NCI-H1436 (cell line): ENCODE measurements around the gene PTPN13.
"Not testable (repeated sequence)": the region's sequence is repeated elsewhere in the genome, so short reads cannot be mapped to it uniquely, and the experiment has no call there.

Experiments used
- DNase-seq: peaks from one replicate; lab custom pipeline; 2025; lab: John Stamatoyannopoulos, UW

Gene PTPN13

GRCh38 chr4:86719149-86719548 is 125.0 kb downstream of the PTPN13 start:
- DNase-seq: not testable (repeated sequence)

DNA sequence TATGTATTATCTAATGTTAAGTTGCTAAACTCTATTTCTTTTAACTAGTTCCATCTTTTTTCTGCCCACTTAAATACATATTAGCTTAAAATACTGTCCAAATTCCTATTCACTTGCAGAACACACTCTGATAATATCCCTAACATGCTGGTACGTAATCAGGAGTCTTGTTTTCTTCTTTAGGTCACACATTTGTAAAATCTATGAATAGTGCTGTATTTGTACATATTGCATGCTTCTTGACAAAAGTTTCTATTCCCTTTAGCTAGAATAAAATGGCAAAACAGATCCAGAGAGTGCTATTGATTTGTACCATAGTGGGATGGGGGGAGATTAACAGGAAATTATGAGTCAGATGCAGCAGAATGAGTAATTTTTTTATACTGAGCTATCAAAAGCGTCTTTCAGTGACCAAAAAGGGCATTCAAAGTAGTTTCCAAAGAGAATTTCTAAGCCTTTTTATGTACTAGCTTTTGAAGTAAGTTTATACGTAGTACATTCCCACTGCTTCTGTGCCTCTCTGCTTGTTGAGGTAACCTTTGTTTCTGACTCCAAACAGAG is 126.5 kb downstream of the PTPN13 start:
- DNase-seq: no peak

GRCh38 chr4:86721412-86721811 is 127.3 kb downstream of the PTPN13 start:
- DNase-seq: no peak

DNA sequence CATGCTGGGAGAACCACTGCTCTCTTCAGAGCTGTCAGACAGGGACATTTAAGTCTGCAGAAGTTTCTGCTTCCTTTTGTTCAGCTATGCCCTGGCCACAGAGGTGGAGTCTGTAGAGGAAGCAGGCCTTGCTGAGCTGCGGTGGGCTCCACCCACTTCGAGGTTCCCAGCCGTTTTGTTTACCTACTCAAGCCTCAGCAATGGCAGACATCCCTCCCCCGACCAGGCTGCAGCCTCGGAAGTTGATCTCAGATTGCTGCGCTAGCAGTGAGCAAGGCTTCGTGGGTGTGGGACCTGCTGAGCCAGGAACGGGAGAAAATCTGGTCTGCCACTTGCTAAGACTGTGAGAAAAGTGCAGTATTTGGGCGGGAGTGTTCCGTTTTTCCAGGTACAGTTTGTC is 136.2 kb downstream of the PTPN13 start:
- no peak for DNase-seq

DNA sequence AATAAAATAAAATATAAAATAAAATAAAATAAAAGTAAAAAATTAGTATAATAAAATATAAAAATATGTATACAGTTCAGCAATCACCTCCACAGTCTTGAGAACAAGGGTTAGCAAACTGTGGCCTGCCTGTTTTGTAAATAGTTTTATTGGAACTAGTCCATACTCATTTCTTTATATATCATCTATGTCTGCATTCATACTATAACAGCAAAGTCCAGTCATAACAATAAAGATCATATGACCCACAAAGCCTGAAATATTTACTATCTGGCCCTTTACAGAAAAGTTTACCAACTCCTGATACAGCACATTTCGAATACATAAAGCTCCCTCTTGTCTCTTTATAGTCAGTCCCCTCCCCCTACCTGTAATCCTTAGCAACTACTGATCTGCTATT is 143.1 kb downstream of the PTPN13 start:
- DNase-seq: no peak

- no peak for DNase-seq
Measured at GRCh38 chr4:86741846-86742245, 147.7 kb downstream of the PTPN13 start.

DNA sequence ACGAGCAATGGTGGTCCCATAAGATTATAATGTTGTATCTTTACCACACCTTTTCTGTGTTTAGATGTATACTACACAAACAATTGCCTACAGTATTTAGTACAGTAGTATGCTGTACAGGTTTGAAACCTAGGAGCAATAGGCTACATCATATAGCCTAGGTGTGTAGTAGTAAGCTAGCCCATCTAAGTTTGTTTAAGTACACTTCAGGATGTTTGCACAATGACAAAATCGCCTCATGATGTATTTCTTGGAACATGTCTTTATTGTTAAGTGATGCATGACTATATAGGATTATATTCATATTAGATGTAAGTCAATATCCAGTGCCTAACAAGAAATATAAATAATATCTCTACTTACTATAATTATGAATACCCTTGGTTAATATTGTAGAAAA is 150.5 kb downstream of the PTPN13 start:
- no peak for DNase-seq

DNA sequence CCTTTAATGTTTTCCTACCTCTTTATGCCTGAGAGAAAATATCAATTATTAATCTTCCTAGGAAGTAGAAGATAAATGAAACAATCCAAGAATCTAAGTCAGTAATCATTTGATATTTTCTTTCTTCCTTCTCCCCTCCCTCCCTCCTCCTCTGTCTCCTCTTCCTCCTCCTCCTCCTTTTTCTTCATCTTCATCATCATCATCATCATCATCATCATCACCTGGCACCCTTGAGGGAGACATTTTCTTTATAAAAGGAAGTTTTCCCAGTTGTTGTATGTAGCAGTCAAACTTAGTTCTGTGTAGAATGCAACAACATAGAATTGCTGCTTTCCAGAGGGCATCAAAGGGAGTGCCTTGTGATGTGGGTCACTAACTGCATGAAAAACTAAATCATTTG is 155.0 kb downstream of the PTPN13 start:
- no peak for DNase-seq

GRCh38 chr4:86755388-86755787 is 161.3 kb downstream of the PTPN13 start:
- DNase-seq: no peak

DNA sequence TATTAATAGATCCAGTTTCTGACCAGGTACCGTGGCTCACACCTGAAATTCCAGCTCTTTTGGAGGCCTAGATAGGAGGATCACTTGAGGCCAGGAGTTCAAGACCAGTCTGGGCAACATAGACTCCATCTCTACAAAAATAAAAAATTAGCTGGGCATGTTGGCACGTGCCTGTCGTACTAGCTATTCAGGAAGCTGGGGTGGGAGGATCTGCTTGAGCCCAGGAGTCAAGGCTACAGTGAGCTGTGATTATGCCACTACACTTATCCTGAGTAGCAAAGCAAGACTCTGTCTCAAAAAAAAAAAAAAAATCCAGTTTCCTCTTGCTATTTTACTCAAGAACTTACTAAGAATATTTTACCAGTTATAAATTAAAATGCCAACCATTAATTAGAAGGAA is 163.4 kb downstream of the PTPN13 start:
- DNase-seq: peak; percentile 5

- no peak for DNase-seq
Measured at GRCh38 chr4:86759298-86759697, 165.2 kb downstream of the PTPN13 start.

- DNase-seq: no peak
Measured at GRCh38 chr4:86762649-86763048, 168.5 kb downstream of the PTPN13 start.

GRCh38 chr4:86769794-86770193 is 175.7 kb downstream of the PTPN13 start:
- no peak for DNase-seq

DNA sequence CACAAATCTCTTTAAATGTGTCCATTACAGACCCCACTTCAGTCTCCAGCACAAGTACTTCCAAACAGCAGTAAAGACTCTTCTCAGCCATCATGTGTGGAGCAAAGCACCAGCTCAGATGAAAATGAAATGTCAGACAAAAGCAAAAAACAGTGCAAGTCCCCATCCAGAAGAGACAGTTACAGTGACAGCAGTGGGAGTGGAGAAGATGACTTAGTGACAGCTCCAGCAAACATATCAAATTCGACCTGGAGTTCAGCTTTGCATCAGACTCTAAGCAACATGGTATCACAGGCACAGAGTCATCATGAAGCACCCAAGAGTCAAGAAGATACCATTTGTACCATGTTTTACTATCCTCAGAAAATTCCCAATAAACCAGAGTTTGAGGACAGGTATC is 177.0 kb downstream of the PTPN13 start:
- DNase-seq: no peak

DNA sequence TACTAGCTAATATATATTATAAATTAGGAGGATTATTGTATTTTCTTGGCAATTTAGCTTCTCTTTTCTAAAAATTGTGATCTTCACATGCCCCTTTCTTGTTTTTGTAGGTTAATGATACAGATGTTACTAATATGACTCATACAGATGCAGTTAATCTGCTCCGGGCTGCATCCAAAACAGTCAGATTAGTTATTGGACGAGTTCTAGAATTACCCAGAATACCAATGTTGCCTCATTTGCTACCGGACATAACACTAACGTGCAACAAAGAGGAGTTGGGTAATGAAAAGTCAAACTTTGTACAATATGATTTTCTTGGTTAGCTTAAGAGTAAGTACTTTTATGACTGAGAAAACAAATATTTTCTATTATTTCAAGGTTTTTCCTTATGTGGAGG is 180.9 kb downstream of the PTPN13 start:
- DNase-seq: no peak

DNA sequence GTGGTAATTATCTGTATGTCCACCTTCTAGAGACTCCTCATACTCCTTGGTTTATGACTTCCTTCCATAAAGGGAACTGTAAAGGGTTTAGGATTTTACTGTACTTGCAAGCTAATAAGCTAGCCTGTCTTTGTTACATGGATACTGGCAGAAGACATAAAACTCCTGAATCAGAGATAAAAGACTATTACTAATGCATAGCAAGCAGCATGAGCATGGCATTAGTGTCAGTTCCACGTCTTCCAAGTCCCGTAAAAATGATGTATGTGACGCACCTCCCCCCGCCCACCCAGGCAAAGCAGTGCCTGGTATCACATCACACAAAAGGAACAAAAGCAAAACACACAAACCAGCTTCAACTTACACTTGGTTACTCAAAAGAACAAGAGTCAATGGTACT is 184.1 kb downstream of the PTPN13 start:
- no peak for DNase-seq

DNA sequence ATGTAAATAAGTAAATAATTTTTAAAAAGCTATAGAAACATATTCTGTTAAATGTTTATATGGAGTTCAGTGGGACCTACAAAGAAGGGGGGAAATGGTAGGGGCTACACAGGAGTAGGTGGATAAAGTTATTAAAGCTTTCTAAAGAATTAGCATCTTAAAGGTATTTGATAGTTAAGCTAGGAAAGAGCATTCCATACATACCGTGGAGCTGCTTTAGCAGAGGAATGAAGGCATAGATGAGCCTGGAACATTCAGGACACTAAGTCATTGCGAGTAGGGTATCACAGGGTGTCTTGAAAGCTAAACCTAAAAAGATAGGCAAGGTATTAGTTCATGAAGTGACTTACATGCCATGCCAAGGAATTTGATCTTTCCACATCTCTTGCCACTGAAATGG is 194.7 kb downstream of the PTPN13 start:
- DNase-seq: no peak

- DNase-seq: no peak
Measured at GRCh38 chr4:86791126-86791525, 197.0 kb downstream of the PTPN13 start.

DNA sequence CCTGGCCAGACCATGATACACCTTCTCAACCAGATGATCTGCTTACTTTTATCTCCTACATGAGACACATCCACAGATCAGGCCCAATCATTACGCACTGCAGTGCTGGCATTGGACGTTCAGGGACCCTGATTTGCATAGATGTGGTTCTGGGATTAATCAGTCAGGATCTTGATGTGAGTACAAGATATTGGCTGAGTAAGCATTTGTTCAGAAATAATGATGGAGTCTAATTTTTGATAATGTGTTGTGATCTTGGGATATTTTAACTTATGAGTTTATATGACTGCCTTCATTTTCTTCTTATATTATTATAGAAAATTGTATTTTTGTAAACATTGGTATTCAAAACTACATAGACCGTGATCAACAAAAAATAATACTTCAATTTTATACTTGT is 215.7 kb downstream of the PTPN13 start:
- no peak for DNase-seq

- DNase-seq: no peak
Measured at GRCh38 chr4:86810847-86811246, 216.7 kb downstream of the PTPN13 start.

- no peak for DNase-seq
Measured at GRCh38 chr4:86815653-86816052, 221.5 kb downstream of the PTPN13 start.

DNA sequence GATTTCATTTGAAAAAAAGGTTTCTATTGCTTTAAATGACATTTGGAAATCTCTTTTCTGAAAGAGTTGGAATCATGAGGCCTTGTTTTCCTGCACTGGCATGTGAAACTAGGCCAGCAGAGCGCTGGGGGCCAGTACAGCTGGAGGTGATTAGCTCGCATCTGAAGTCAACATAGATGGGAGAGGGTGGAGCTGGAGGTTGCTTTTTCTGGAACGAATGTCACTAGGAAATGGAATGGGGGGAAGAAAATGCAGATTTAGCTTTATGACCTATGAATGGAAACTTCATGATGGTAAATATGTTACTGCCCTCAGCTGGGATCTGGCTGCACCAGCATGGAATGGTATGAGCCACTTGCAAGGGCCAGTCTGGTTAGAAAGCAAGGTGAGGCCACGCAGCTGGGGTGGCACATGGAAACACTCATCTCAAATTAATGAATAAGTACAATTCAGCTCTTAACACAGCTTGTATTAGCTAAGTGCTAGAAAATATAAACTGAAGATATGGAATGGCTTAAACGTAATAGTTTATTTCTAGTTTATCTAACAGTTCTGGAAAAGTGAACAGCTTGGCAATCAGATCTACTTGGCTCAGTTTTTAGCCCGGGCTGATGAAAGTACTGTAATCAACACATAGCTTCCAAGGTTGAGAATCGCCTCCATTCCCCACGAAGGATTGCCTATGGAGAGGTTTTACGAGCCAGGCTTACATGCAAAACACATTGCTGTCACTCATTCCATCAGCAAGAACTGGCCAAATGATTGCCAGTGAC is 222.6 kb downstream of the PTPN13 start:
- DNase-seq: no peak

DNA sequence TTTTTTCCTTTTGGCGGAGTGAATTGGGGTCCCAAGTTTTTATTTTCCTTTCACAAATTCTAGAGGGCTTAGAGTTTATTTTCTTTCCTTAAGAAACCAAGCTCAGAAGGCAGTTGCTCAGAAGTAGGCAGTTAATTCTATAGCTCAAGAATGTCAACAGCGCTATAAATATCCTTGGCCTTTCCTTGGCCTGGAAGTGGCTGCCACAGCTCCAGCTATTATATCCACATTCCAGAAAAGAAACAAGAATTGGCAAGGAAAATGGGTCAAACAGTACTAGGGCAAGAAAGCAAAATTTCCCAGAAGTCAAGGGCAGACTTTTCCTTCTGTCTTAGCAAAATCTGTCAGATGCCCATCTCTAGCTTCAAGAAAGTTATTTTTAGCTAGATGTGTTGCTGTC is 224.1 kb downstream of the PTPN13 start:
- no peak for DNase-seq

DNA sequence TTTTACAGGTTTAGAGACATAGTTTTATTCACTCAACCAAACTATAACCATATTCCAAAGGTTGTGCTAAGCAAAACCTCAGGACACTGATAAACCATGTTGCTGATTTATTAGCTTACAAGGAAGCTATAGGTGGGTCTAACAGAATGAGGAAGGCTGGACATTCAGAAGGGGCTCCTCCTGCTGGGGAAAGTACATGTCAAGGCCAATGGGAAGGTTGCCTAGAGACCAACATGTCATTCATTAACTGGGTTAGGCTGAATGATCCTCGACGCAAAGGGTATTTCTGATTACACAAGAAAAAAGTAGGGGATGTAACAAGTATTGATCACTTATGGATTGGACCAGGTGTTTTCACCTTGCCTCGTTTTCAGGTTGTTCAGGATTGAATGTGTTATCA is 224.7 kb downstream of the PTPN13 start:
- DNase-seq: no peak
